Measurements from ENCODE around the gene DENND4A. TPM values are rescaled to one million over a fixed set of nuclear protein-coding genes. Genes with fewer than 3 reads are reported as not detected.

DENND4A gene
- total and polyA plus RNA-seq, 9 of the 15 experiments (the other 6 are each of a cell fraction or from before 2014, with no cell fraction given), result 6.8 to 32.3 (median 19.9) TPM

GRCh38 chr15:65676123-65676522 lies 116.0 kb downstream of the DENND4A start:
- intact Hi-C loops (cut with micrococcal nuclease), result no loop called here
- H3K4me1 ChIP-seq (replicated peaks in 1 of 2; ENCODE audit: control insufficient read depth in 2 of 2, insufficient read depth in 2 of 2, low read length in 2 of 2), result no peaks in the 10 kb centered on the region
- no peaks in the 10 kb centered on the region for H3K79me2 ChIP-seq (ENCODE audit: control insufficient read depth, insufficient read depth, low read length)
- no peak overlapping the region for H3K27ac ChIP-seq (ENCODE audit: extremely low read depth, low read depth, low read length)
- POLR2A ChIA-PET, result interaction anchor here (1.2 kb wide), 1 partner anchor 16 kb away, joined by 4 read pairs; no protein-coding TSS in a partner anchor
- no peak overlapping the region for H2AFZ ChIP-seq (ENCODE audit: low read depth, low read length)
- H3K4me3 ChIP-seq, result no peak overlapping the region
- H3K9me1 ChIP-seq (ENCODE audit: control insufficient read depth, insufficient read depth, low read length), result no peaks in the 10 kb centered on the region
- H3K9me3 ChIP-seq (replicated peaks; ENCODE audit: control insufficient read depth, insufficient read depth, low read depth, low read length), result no peaks in the 10 kb centered on the region
- H3K4me2 ChIP-seq (ENCODE audit: insufficient read depth, low read length), result no peak overlapping the region
- in situ Hi-C loops (cut with MboI), result no loop called here
- BruUV-seq (replicated peaks), result no TSS peak
- DNase-seq (ENCODE audit: extremely low read depth in 1 of 4, low spot score in 3 of 4) (no peak), FAIRE-seq (no peak), ATAC-seq (no peak)
- H4K20me1 ChIP-seq (replicated peaks; ENCODE audit: control insufficient read depth, insufficient read depth, low read length), result no peaks in the 10 kb centered on the region
- CTCF ChIA-PET (ENCODE audit: low intra/inter-chr PET ratio), result no interaction called here
- no peaks in the 10 kb centered on the region for H3K27me3 ChIP-seq (ENCODE audit: control insufficient read depth in 2 of 2, insufficient read depth in 2 of 2, low read length in 2 of 2)
- TF ChIP-seq ZBTB5 (IDR thresholded peaks at IDR 0.05), result no peak
- no peak for TF ChIP-seq AFF1 (IDR thresholded peaks at IDR 0.05; ENCODE audit: low read depth in 1 of 2, partially characterized antibody in 2 of 2)
- no peak for TF ChIP-seq KLF6 (CRISPR knock-in tag; IDR thresholded peaks at IDR 0.05; ENCODE audit: borderline replicate concordance)
- TF ChIP-seq RBM34 (IDR thresholded peaks at IDR 0.05; ENCODE audit: borderline replicate concordance, insufficient read depth, low read length), result no peak
- H3K36me3 ChIP-seq (ENCODE audit: control insufficient read depth, insufficient read depth, low read length), result peaks cover 8% of the 10 kb centered on the region; the same call in 2 of the 3 replicates
- no peak overlapping the region for H3K9ac ChIP-seq (ENCODE audit: insufficient read depth in 1 of 2, low read depth in 2 of 2, low read length in 2 of 2)
- 85% methylated on average over 2 of the region's 2 CpGs for WGBS (ENCODE audit: insufficient coverage, low coverage, missing lambda C conversion rate)
